ENCODE measurements around the gene ABHD14A.

ABHD14A gene

DNA sequence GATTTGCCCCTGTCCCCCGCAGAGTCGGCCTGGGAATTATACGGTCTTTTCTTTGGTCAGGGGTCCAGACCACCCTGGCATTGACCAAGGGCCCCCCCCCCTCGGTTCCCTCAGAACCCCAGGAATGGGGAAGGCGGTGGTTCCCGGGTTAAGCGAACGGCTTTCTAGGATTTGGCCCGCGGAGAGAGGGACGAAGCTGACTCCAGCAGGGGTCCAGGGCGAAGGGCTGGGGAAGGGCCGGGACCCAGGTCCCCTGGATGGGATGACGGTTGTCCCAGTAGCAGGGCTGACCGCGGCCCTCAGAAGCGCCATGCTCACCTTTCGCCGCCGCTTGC is 33.4 kb upstream of the ABHD14A start:
- DNase-seq (ENCODE audit: low spot score): no peak

DNA sequence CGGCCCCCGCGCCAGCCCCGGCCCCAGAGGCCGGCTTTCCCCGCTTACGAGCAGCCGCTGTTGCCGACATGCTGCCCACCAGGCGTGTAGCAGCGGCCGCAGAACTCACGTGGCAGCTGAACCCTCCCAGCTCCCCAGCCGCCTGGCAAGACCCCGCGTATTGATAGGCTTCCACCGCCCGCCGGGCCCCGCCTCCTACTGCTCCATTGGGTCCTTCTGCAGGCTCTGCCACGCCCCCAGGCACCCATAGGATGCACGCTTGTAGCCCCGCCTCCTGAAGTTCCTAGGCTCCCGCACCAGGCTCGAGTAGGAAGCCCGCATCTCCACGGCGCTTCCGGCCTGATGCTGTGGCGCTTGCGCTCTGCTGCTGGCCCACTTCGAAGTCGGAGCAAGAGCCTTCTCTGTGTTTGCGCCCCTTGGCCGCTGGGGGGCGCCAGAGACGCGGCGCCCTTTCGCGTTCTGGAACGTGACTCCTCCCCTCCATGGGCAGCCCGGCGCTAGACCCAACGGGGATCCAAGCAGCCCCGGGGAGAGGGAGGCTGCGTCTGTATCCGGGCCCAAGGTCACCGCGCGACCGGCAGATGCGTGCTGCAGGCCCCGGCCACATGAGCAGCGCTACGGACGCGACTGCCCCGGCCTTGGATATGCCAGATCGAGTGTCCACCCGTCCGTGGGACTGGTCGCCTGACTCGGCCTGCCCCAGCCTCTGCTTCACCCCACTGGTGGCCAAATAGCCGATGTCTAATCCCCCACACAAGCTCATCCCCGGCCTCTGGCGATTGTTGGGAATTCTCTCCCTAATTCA is 32.9 kb upstream of the ABHD14A start, which contains the start of the genes PARP3 and RRP9:
TSS of gene PARP3 (plus strand) at position 566 of the 805 bp plus-strand sequence. CDS start 993 bp downstream, outside the sequence.
TSS of gene RRP9 (minus strand) at position 107 of the 805 bp plus-strand sequence. CDS start at position 70, 37 bp downstream.
- peak; percentile 100 for DNase-seq (ENCODE audit: low spot score)

DNA sequence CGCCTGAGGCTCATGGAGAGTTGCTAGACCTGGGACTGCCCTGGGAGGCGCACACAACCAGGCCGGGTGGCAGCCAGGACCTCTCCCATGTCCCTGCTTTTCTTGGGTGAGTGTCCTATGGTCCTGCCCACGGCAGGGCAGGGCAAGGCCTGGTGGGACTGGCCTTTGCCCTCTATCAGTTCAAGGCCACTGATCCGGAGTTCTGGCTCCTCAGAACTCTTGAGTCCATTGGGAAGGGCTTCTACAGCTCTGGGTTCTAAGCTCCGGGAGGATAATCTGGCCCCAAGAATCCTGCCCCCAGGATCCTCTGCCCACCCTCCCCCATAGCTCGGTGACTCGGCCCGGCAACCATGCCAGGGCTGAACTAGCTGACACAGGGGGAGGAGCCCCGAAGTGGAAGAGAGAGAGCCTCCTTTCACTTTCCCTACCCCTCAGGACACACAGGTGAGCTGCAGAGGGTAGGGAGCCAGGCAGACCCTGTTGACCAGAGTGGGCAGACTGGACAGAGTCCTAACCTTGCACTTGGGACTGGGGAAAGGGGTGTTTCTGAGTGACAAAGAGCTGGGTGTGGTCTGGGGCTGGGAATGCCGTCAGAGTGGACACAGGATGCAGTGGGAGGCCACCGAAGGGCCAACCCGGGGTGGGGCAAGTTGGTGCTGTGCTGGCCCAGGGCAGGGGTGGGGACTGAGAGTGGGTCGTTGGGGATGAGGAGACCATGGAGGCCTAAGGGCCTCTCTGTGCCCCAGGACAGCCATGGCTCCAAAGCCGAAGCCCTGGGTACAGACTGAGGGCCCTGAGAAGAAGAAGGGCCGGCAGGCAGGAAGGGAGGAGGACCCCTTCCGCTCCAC is 32.0 kb upstream of the ABHD14A start:
- peak; percentile 63 for DNase-seq (ENCODE audit: low spot score)

DNA sequence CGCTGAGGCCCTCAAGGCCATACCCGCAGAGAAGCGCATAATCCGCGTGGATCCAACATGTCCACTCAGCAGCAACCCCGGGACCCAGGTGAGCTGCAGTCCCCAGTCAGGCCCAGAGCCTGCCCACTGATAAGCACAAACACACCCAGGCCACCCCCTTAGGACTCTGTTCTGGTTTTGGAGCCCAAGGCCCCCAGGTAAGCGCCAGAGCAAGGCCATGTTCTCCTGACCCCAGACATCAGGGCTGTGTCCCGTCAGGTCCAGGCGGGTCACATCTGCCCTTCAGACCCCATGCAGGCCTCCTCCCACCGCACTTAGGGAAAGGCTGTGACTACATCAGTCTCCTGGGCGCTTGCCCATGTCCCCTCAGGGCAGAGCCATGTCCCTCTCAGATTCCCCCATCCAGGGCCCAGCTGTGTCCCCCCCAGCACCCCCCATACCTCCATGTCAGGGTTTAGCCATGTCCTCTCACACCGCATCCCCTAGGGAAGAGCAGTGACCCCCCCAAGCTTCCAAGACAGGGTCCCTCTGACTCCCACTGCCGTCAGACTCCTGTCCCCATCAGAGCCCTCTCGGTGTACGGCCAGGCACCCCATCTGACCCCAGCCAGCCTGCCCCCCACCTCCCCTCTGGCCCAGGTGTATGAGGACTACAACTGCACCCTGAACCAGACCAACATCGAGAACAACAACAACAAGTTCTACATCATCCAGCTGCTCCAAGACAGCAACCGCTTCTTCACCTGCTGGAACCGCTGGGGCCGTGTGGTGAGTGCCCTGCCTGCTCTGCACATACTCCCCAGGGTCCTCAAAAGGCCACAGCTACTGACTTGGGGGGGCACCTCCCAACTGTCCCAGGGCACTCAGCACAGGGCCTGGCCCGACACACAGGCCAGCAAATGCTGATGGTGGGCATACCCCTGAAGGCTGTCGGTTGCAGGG is 31.1 kb upstream of the ABHD14A start:
- no peak for DNase-seq (ENCODE audit: low spot score)

DNA sequence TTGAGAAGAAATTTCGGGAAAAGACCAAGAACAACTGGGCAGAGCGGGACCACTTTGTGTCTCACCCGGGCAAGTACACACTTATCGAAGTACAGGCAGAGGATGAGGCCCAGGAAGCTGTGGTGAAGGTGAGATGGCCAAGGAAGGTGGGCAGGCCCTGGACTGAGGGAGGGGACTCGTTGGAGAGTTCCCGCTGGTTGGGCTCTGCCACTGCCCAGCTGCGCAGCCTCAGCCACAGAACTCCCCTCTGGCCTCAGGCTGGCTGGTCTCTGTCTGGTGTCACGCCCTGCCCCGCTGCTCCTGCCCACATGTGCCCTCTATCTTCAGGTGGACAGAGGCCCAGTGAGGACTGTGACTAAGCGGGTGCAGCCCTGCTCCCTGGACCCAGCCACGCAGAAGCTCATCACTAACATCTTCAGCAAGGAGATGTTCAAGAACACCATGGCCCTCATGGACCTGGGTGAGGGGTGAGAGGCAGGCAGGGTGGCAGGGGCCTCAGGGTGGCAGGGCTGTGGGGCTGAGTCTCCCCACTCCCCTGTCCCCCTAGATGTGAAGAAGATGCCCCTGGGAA is 30.3 kb upstream of the ABHD14A start:
- DNase-seq (ENCODE audit: low spot score): no peak

GRCh38 chr3:51945031-51945840 is 29.6 kb upstream of the ABHD14A start:
- no peak for DNase-seq (ENCODE audit: low spot score)

DNA sequence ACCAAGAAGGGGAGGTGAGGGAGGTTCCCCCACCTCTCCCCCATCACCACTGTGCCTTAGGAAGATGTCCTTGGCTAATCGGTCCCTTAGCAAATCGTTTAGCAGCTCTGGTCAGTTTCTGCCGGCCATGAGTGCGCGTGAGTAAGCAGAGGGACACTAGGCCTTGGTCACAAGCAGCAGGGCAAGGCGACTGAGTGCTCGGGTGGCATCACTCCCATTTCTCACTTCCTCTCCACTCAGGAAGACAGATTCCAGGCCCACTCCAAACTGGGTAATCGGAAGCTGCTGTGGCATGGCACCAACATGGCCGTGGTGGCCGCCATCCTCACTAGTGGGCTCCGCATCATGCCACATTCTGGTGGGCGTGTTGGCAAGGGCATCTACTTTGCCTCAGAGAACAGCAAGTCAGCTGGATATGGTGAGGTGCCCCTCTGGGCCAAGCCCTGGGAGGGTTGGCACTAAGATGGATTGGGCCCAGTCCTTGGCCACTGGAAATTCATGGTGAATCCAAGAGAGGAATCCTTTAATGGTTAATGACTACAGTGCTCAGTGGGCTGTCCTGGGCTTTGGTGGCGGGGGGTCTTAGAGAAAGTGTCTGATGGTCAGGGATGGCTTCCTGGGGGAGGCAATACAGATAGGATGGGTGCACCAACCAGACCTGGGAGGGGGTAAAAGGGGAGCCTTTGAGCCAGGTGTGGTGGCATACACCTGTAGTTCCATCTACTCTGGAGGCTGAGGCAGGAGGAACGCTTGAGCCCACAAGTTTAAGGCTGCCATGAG is 28.7 kb upstream of the ABHD14A start:
- no peak for DNase-seq (ENCODE audit: low spot score)

DNA sequence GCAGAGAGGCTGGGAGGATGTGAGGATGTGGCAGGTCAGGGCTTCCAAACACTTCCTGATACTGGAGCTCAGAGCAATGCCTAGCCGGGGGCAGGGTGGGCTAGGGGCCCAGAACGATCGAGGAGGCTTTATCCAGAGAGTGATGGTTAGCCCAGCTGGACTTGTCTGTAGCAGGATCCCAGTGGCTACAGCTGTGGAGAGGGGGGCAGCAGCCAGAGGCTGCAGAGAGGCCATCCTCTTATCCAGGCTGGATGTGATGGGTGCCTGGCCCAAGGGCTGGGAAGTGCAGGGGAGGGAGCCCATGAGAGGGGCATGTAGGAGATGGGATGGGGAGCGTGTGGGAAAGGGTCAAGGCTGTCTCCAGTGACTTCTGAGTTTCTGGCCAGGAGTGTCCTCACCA is 28.1 kb upstream of the ABHD14A start:
- DNase-seq (ENCODE audit: low spot score): no peak

DNA sequence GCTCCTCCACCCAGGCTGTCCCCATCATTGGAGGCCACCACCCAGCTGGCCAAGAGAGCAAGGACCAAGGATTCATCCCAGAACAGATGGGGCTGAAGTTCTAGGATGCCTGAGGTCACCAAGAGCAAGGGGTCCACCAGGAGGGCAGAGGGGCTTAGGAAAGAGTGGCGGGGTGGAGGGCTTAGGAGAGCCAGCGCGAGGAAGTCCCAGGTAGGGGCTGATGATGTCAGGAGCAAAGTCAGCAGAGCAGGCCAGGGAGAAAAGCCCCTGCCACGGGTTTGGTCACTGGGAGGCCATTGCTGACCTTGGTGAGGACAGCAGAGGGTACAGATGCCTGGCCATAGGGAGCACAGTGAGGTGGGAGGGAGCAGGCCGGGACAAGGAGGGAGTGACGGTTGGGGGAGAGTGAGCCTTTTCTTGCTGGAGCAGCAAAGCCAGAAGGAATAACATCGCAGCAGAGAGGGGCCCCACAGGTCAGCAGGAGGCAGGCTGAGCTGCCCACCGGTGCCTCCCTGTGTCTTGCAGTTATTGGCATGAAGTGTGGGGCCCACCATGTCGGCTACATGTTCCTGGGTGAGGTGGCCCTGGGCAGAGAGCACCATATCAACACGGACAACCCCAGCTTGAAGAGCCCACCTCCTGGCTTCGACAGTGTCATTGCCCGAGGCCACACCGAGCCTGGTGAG is 27.5 kb upstream of the ABHD14A start:
- DNase-seq (ENCODE audit: low spot score): no peak

DNA sequence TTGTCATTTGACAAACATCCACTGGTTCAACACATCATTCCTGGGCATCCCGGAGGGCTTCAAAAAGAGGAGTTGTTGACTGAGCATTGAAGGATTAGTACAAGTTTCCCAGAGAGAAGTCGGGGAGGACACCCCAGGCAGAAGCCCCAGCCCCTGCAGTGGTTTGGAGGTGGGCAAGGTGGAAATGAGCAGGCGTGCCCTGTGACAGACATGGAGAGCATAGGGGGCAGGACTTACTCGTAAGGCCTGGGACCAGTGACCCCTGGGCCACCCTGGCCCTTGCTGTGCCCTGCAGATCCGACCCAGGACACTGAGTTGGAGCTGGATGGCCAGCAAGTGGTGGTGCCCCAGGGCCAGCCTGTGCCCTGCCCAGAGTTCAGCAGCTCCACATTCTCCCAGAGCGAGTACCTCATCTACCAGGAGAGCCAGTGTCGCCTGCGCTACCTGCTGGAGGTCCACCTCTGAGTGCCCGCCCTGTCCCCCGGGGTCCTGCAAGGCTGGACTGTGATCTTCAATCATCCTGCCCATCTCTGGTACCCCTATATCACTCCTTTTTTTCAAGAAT is 26.8 kb upstream of the ABHD14A start:
- no peak for DNase-seq (ENCODE audit: low spot score)

- DNase-seq (ENCODE audit: low spot score): no peak
These were observed 25.7 kb upstream of the ABHD14A start for GRCh38 chr3:51949121-51949520.

DNA sequence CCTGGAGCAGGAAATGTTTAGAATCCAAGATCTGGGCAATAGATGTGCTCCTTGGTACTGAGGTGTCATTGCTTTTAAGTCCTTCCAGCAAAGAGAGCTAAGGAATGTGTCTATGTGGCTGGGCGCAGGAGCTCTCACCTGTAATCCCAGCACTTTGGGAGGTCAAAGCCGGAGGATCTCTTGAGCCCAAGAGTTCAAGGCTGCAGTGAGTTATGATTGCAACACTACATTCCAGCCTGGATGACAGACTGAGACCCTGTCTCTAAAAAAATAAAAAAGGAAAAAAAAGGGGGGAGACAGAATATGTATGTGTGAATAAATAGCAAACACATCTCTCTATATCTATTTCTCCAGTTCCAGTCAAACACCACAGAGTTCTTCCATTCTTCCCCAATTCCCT is 24.0 kb upstream of the ABHD14A start:
- DNase-seq (ENCODE audit: low spot score): no peak

DNA sequence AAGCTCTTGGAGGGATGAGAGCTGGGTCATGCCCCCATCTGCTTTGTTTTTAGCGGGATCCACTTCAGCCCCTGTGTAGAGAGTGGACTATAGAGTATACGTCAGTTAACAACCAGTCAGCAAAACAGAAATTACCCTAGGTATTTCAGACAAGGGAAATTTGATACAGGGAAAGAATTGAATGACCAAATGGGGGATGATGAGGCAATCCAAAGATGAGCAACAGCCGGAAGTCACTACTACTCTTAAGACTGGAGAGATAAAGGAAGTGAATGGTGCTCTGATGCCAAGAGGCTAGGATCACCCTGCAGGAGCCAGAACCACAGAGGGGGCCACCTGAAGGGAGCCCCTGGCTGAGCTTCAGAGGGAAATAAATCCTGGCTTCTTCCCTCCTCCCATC is 21.4 kb upstream of the ABHD14A start:
- no peak for DNase-seq (ENCODE audit: low spot score)

DNA sequence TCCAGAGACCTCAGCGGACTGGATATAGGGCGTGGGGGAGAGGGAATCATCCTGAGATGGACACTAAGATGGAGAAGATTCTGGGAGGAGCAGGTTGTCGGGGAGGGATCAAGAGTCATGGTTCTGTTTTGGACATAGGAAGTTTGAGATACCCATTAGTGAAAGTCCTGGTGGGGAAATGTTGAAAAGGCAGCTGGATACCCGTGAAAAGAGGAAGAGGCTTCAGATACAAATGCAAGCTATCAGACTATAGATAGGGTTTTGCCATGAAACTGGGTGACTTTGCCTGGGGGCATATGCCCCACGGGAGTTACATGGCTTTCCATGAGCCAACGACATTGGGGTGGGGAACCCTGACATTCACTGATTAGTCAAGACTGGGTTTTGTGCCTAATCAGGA is 20.8 kb upstream of the ABHD14A start:
- no peak for DNase-seq (ENCODE audit: low spot score)

GRCh38 chr3:51954713-51955112 is 20.2 kb upstream of the ABHD14A start:
- DNase-seq (ENCODE audit: low spot score): no peak

DNA sequence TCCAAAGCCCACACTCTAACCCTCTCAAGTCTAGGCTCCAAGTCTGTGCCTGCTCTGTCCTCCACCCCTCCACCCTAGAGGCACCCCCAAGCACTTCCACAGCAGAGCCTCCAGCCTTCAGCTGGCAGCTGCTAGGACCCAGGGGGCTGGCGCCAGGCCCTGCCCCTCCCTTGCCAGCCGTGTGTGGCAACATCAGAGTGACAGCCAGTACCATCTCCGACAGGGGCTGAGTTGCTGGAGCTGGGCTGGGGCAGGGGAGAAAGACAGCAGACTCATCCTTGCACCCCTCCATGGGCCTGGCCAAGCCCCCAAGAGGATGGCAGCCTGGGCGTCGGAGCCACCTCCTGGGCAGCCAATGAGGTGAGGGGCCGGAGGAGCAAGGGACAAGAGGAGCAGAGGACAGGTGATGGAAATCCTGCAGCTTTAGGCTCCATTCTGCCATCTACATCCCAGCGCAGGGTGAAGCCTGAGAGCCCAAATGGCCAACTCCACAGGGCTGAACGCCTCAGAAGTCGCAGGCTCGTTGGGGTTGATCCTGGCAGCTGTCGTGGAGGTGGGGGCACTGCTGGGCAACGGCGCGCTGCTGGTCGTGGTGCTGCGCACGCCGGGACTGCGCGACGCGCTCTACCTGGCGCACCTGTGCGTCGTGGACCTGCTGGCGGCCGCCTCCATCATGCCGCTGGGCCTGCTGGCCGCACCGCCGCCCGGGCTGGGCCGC is 19.5 kb upstream of the ABHD14A start, which contains the start of gene GPR62:
TSS of gene GPR62 (plus strand) at position 207 of the 718 bp plus-strand sequence. CDS start at position 479, 272 bp downstream.
- DNase-seq (ENCODE audit: low spot score): no peak

- no peak for DNase-seq (ENCODE audit: low spot score)
These were observed 18.7 kb upstream of the ABHD14A start for GRCh38 chr3:51955893-51956770.

Data from hematopoietic multipotent progenitor cell treated with erythropoietin and hydrocortisone succinate and interleukin-3 and kit ligand, for 15 days (in vitro differentiated cells).